KMS-11 (cell line): ENCODE results near the gene TTYH2.

Source experiments
- H2AFZ ChIP-seq: fragments of 200-600 bp; sonication (generic); 2 replicates; pipeline ENCODE4 v1.6.1; 2016; ENCODE audit warnings: antibody characterized with exemption, mixed run types, low read depth
- H3K27ac ChIP-seq: fragments of 200-600 bp; sonication (generic); 2 replicates; pipeline ENCODE4 v1.6.1; 2016; ENCODE audit warnings: mild to moderate bottlenecking, mixed run types
- H3K27me3 ChIP-seq: fragments of 200-600 bp; sonication (generic); 2 replicates; pipeline ENCODE4 v1.6.1; 2017; ENCODE audit warnings: mild to moderate bottlenecking, low read depth, mixed run types, moderate library complexity; ENCODE audit not compliant: insufficient read depth
- H3K36me3 ChIP-seq: fragments of 200-600 bp; sonication (generic); 2 replicates; pipeline ENCODE4 v1.6.1; 2017; ENCODE audit warnings: mild to moderate bottlenecking, mixed run types; ENCODE audit not compliant: insufficient read depth
- H3K4me1 ChIP-seq: fragments of 200-600 bp; sonication (generic); 2 replicates; pipeline ENCODE4 v1.6.1; 2016; ENCODE audit warnings: mild to moderate bottlenecking, low read depth, mixed run types; ENCODE audit not compliant: poor library complexity, severe bottlenecking
- H3K4me2 ChIP-seq: fragments of 200-600 bp; sonication (generic); 2 replicates; pipeline ENCODE4 v1.7.0; 2016; ENCODE audit warnings: mild to moderate bottlenecking, mixed run types
- H3K4me3 ChIP-seq: fragments of 200-600 bp; sonication (generic); IDR thresholded peaks from 2 replicates; pipeline ENCODE4 v1.6.1; 2017; ENCODE audit warnings: low read depth, low read length, mixed read lengths; ENCODE audit not compliant: insufficient read depth
- H3K79me2 ChIP-seq: fragments of 200-600 bp; sonication (generic); 2 replicates; pipeline ENCODE4 v1.6.1; 2016; ENCODE audit warnings: low read depth, mixed run types; ENCODE audit not compliant: insufficient read depth
- H3K9ac ChIP-seq: fragments of 200-600 bp; sonication (generic); 2 replicates; pipeline ENCODE4 v1.6.1; 2016; ENCODE audit warnings: mild to moderate bottlenecking, mixed run types
- H4K20me1 ChIP-seq: fragments of 200-600 bp; sonication (generic); 2 replicates; pipeline ENCODE4 v1.6.1; 2016; ENCODE audit warnings: mild to moderate bottlenecking, mixed run types; ENCODE audit not compliant: insufficient read depth
- TF ChIP-seq, protein P1 (sequence below): fragments of 200-600 bp; sonication (generic); conservative IDR thresholded peaks from 2 replicates; pipeline ENCODE4 v1.6.1; 2017; ENCODE audit warnings: low read depth, mild to moderate bottlenecking, antibody characterized with exemption, low read length, moderate library complexity, mixed read lengths

TTYH2 gene

DNA sequence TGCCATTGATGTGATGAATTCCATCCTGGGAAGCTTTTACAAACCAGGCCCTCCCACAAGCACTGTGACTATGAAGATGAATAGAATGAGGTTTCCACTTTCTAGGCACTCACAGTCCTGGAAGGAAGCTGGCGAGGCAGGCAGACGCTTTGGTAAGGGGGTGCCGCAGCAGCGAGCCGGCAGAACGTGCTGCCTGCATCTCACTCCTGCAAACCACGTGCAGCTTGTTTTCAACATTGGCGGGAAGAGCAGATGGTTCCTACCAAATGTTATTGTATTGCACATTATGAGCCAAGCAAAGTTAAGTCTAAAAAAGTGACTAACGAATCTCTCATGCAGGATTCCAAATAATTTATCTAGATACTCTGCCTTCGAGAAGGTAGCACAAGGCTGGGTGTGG is 57.0 kb downstream of the TTYH2 start:
- no peak overlapping the region for H3K9ac ChIP-seq
- no peaks in the 10 kb centered on the region for H3K36me3 ChIP-seq
- H3K27me3 ChIP-seq = peaks cover 75% of the 10 kb centered on the region
- H3K79me2 ChIP-seq = no peaks in the 10 kb centered on the region
- no peak overlapping the region for H3K27ac ChIP-seq
- H3K4me3 ChIP-seq = no peak overlapping the region
- H4K20me1 ChIP-seq = no peaks in the 10 kb centered on the region
- H2AFZ ChIP-seq = no peak overlapping the region
- TF ChIP-seq, protein P1, sequence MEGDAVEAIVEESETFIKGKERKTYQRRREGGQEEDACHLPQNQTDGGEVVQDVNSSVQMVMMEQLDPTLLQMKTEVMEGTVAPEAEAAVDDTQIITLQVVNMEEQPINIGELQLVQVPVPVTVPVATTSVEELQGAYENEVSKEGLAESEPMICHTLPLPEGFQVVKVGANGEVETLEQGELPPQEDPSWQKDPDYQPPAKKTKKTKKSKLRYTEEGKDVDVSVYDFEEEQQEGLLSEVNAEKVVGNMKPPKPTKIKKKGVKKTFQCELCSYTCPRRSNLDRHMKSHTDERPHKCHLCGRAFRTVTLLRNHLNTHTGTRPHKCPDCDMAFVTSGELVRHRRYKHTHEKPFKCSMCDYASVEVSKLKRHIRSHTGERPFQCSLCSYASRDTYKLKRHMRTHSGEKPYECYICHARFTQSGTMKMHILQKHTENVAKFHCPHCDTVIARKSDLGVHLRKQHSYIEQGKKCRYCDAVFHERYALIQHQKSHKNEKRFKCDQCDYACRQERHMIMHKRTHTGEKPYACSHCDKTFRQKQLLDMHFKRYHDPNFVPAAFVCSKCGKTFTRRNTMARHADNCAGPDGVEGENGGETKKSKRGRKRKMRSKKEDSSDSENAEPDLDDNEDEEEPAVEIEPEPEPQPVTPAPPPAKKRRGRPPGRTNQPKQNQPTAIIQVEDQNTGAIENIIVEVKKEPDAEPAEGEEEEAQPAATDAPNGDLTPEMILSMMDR = no peak
- no peaks in the 10 kb centered on the region for H3K4me1 ChIP-seq
- no peak overlapping the region for H3K4me2 ChIP-seq

DNA sequence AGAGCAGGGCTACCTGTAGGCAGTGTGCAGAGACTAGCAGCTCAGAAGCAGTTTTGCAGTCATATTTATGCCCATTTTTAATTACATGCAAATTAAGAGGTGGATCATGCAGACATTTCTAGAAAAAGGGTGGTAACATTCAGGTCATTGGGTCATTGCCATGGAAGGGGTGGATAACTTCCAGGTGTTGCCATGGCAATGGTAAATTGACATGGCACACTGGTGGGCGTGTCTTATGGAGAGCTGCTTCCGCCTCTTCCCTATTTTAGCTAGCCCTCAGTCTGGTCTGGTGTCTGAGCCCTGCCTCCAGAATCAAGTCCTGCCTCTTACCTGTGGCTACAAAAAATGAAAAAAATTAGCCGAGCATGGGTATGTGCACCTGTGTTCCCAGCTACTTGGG is 57.9 kb downstream of the TTYH2 start:
- Histone ChIP-seq H3K27me3 (peaks cover 82% of the 10 kb centered on the region), H3K36me3 (no peaks in the 10 kb centered on the region), H3K4me1 (no peaks in the 10 kb centered on the region), H3K79me2 (no peaks in the 10 kb centered on the region), H3K4me2 (no peak overlapping the region), H3K9ac (no peak overlapping the region), H3K27ac (no peak overlapping the region), H4K20me1 (no peaks in the 10 kb centered on the region), H3K4me3 (no peak overlapping the region), H2AFZ (no peak overlapping the region)
- TF ChIP-seq, protein P1 = no peak

DNA sequence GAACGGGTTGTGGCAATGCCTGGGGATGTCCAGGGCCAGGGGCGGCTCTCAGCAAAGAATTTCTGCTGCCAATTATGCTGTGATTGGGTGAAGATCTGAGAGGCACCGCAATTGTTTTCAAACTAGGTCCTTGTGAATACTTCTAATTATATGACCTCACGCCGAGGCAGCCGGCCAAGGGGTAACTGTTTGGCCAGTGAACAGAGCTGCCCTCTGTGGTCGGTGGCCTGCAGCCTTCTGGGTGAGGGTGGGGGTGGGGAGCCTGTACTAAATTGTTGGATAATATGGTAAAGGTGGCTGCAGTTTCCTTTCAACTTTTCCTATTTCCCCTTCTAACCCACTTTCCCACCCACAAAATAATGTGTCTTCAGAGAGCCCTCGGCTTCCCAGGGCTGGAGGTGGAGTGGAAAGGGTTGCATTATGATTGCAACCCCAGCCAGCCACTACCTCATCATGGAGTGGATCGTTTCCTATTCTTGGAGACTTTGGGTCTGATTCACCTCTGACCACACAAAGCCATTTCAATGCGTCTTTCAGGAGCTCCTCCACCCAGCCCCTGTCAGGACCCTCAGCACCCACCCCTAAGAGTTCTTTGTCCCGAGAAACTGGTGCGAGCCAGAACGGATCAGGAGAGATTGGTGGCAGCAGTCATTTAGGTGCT is 58.7 kb downstream of the TTYH2 start:
- TF ChIP-seq, protein P1 = no peak
- Histone ChIP-seq H2AFZ (no peak overlapping the region), H3K4me1 (no peaks in the 10 kb centered on the region), H3K9ac (no peak overlapping the region), H3K4me2 (no peak overlapping the region), H4K20me1 (no peaks in the 10 kb centered on the region), H3K36me3 (no peaks in the 10 kb centered on the region), H3K79me2 (no peaks in the 10 kb centered on the region), H3K4me3 (no peak overlapping the region), H3K27me3 (peaks cover 86% of the 10 kb centered on the region), H3K27ac (no peak overlapping the region)

DNA sequence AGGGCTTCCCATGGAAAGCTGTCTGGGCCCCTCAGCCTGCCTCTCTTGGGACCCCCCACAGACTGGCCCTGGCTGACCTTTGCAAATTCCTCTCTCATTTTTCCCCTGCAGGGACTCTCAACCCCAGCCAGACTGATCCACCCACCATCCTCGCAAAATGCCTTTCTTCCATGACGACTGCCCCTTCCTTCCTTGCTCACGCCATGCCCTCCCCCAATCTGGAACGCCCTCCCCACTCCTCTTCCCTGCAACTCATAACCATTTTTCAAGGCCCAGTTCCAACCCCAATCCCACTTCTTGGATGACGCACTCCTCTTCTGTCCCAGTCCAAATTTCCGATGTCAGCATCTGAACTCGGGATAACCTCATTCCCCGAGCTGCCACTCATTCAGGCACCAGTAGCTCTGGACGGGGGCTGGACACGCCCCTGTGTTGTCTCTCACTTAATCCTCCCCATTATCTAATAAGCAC is 59.4 kb downstream of the TTYH2 start:
- Histone ChIP-seq H3K4me1 (no peaks in the 10 kb centered on the region), H3K4me2 (no peak overlapping the region), H3K9ac (no peak overlapping the region), H3K4me3 (no peak overlapping the region), H4K20me1 (no peaks in the 10 kb centered on the region), H3K27me3 (peaks cover 80% of the 10 kb centered on the region), H2AFZ (no peak overlapping the region), H3K27ac (no peak overlapping the region), H3K79me2 (no peaks in the 10 kb centered on the region), H3K36me3 (no peaks in the 10 kb centered on the region)
- TF ChIP-seq, protein P1 = no peak
